GM19239 (cell line): Measurements from ENCODE around the gene SLC1A2.

ENCODE experiments used
- DNase-seq: peaks from one replicate; pipeline ENCODE4 v3.0.0; 2011; ENCODE audit warnings: low spot score; ENCODE audit not compliant: insufficient read length
- FAIRE-seq: peaks from 2 replicates; lab custom pipeline; 2011; peaks lifted over from hg19 to GRCh38; lab: Jason Lieb, UNC

SLC1A2 gene

GRCh38 chr11:35381709-35382322 lies 37.5 kb downstream of the SLC1A2 start:
- FAIRE-seq: no peak
- DNase-seq: no peak

- FAIRE-seq (no peak), DNase-seq (no peak)
Measured at GRCh38 chr11:35380603-35381002, 38.8 kb downstream of the SLC1A2 start.

DNA sequence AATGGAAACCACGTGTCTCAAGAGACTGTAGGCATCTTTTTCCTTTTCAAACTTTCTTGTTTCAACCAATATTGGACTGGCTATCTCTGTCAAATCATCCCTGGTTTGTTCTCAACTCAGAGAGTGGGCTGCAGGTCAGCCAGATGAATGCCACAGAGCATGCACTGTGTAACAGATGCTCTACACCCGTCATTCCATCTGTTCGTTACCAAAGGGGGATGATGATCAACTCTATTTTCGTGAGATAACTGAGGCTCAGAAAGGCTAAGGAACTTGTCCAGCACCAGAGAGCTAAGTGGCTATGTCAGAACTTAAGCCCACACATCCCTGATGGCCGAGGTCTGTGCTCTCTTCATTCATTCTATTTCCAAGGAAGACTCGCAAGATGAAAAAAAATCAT lies 42.1 kb downstream of the SLC1A2 start:
- DNase-seq (no peak), FAIRE-seq (no peak)

DNA sequence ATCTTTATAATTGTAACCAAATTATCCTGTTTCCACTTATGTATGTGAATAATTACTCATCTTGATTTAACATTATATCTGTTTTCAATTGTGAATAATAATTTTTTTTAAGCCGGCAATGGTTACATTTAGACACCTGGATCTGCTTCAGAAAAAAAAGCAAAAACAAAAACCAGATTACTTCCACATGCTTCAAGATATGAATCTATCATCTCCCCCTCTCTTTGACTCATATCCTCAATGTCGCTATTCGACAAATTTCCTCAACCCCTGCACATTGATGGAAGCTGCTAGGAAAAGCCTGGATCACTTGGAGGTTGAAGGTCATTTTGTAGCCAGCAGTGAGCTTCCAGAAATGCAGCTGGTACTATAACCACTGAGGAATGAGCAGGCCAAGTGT lies 42.7 kb downstream of the SLC1A2 start:
- FAIRE-seq (no peak), DNase-seq (no peak)

DNA sequence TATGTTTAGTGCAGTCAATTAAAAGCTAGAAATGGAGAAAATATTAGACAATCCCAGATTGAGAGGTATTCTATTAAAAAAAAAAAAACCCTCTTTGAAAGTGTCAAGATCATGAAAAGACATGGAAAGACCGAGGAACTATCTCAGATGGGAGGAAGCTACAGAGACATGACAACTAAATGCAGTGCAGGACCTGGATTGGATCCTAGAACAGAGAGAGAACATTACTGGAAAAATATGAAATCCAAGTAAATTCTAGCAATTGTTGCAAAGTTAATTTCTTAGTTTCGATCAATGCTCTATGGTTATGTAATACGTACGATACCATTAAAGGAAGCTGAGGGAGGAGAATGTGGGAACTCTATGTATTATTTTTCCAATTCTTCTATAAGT lies 43.2 kb downstream of the SLC1A2 start:
- FAIRE-seq (no peak), DNase-seq (no peak)

DNA sequence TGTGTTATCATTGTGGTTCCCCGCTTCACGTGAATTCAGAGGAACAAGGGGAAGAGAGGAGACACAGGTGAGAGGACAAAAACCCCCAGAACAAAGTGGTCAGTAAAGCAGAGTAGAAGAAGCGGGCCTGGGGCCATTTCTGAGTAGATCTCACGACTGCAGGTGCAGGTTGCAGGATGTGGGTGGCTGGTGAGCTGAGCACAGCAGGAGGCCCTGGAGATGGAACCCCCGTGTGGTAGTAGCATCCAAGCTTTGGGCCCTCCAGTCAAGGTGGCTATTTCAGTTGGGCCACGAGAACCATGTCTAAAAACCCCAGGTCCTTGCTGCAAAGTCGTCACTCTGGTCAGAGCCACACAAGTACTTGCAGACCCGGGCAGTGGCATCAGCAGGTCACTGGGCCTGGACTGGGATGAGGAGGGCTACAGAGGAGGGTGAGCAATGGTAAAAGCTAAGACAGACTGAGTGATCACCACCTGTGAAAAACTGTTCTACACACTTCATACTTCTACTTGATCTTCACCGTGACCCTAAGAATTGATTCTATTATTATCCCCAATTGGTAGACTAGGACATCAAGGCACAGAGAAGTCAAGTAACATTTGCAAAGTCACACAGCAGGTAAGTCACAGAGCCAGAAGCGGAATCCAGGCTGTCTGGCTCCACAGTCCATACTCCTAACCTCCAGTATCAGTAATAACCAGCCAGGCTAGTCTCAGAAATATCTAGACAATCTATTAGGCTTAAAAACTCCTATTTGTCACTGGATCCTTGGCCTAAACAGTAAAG lies 43.8 kb downstream of the SLC1A2 start:
- no peak for DNase-seq
- FAIRE-seq: no peak

DNA sequence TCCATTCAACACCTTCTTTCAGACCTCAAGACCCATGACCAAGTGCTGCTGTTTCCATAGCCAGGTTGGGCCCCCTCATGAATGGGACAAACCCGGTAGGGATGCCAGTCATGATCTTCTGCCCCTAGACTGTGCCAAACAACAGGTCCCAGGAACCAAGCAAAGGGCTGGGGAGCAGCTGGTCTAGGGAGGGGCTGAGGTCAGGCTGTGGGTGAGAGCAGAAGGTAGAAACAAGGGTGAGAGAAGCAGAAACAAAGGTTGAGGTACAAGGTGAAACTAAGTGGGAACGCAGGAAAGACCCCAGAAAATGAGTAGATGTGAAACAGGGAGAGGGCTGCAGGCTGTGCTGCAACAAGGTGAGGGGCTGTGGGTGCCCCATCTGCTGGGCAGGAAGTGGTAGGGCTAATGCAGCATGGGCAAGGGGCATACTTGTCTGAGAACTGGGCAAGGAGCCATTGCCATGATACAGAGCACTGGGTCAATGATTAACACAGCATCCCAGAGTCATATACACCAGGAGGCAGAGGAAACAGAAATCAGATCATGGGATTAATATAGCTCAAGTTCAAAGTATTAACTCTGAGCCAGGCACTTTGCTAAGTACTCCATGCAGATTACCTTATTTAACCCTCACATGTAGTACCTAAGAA lies 45.9 kb downstream of the SLC1A2 start:
- DNase-seq (no peak), FAIRE-seq (no peak)

GRCh38 chr11:35372565-35373283 lies 46.6 kb downstream of the SLC1A2 start:
- no peak for FAIRE-seq
- no peak for DNase-seq

DNA sequence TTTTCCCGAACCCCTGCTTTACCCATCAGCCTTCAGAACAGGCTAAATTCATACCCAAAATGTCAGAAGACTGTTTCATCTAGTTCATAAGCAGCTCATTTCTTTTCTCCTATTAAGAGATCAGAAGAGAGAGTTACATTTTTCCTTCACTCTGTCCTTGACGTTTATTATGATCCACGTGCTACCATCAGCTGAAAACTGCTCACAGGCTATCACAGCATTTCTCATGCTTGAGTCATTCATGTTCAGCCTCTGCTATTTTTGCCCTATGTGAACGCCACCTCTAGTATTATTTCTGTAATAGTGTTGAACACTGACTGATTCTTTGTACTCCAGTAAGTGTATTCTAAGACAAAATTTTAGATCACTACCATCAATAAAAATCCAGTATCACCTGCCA lies 51.9 kb downstream of the SLC1A2 start:
- no peak for FAIRE-seq
- no peak for DNase-seq

DNA sequence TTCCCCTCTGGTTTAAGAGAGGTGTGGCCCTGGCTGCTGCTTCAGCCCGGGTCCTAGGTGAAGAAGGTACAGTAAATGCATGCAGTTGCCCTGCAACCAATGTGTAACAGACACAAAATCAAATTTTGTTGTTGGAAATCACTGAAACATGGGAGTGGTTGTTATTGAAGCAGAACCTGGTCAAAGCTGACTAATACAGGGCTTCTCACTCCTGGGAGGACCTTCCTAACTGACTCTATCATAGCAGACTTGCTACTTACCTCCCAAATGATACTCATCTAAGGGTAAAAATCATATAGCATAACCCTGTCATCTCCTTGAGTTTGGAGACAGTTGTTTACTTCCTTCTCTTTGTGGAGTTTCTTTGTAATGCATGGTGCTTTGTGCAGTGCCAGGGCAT lies 52.6 kb downstream of the SLC1A2 start:
- DNase-seq (no peak), FAIRE-seq (no peak)

DNA sequence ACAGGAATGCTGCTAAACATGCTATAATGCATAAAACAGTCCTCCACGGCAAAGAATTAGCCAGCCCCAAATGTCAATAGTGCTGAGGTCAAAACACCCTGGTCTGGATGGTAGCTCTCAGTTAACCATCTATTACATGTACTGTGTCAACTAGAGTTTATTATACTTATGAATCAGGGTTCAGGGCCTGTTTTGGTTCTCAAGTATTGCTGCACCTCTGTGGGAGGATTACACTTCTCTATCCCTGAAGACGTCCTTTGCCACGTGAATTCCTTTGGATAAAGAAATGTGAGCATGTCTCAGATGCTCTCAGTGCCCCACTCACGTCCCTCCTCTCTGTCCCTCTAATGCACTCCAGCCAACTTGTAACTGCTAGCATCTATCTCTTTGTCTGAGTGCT lies 53.4 kb downstream of the SLC1A2 start:
- no peak for FAIRE-seq

GRCh38 chr11:35365395-35365794 lies 54.0 kb downstream of the SLC1A2 start:
- FAIRE-seq: no peak
- DNase-seq: no peak

More for the DNA sequence above, 53.4 kb downstream of the SLC1A2 start:
- DNase-seq: no peak

- DNase-seq: no peak
- no peak for FAIRE-seq
Measured at GRCh38 chr11:35363854-35364780, 55.2 kb downstream of the SLC1A2 start.

GRCh38 chr11:35363246-35363801 lies 56.0 kb downstream of the SLC1A2 start:
- FAIRE-seq (no peak), DNase-seq (no peak)

GRCh38 chr11:35362521-35362980 lies 56.8 kb downstream of the SLC1A2 start:
- no peak for FAIRE-seq

DNA sequence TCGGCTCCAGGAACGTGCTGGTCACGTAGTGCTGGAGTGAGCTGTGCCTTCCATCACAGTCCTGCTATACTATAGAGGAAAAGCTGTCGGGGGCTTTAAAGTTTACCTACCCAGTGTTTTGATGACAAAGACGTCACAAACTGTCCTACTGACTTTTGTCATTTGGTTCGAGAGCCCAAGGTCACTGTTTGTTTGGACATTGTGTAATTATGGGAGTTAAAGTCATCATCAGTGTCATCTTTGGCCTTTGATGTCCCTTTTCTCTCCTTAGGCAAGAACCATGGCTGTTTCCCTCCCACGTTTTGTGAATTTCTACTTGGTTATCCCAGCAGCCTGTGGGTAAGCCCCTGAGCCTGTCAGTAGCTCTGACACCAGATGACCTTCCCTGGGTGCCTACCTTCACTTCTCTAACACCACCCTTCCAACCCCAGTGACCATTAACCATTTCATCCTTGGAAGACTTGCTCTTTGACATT lies 59.3 kb downstream of the SLC1A2 start:
- DNase-seq (no peak), FAIRE-seq (no peak)

More at GRCh38 chr11:35362521-35362980, 56.8 kb downstream of the SLC1A2 start:
- no peak for DNase-seq

- DNase-seq (no peak), FAIRE-seq (no peak)
Measured at GRCh38 chr11:35359321-35360054, 59.9 kb downstream of the SLC1A2 start.

- no peak for DNase-seq
- no peak for FAIRE-seq
Measured at GRCh38 chr11:35358391-35358790, 61.0 kb downstream of the SLC1A2 start.
